Kidney (tissue), 14 donors: ENCODE measurements around the gene BMS1. TPM values are rescaled to one million over a fixed set of nuclear protein-coding genes. Genes with fewer than 3 reads are reported as not detected.
A peak's percentile ranks its signal among the peaks of the same experiment; 100 is the strongest.

ENCODE experiments used
- DNase-seq, 5 donors: peaks; one replicate each; pipeline ENCODE4 v3.0.0-alpha.2; 2013 to 2020
- FAIRE-seq: peaks from 2 replicates; lab custom pipeline; 2012; peaks lifted over from hg19 to GRCh38; lab: Jason Lieb, UNC
- H3K27ac ChIP-seq, 2 donors: one replicate each; pipeline ENCODE4 v1.7.0; 2013; ENCODE audit warnings: low read depth in 2 of 2, low read length in 2 of 2, inconsistent platforms in 1 of 2
- H3K27me3 ChIP-seq: one replicate; pipeline ENCODE4 v1.7.1; 2013; ENCODE audit warnings: low read length, inconsistent platforms; ENCODE audit not compliant: control insufficient read depth, insufficient read depth
- H3K36me3 ChIP-seq, 3 donors: one replicate each; pipeline versions ENCODE4 v1.7.0 to v1.7.1; 2013; ENCODE audit warnings: low read length in 3 of 3, control low read depth in 1 of 3, inconsistent platforms in 1 of 3; ENCODE audit not compliant: insufficient read depth in 3 of 3, control insufficient read depth in 2 of 3
- H3K4me1 ChIP-seq, 3 donors: one replicate each; pipeline versions ENCODE4 v1.7.0 to v1.7.1; 2013; ENCODE audit warnings: low read length in 3 of 3, inconsistent platforms in 1 of 3, low read depth in 1 of 3; ENCODE audit not compliant: control insufficient read depth in 2 of 3, insufficient read depth in 2 of 3
- H3K4me3 ChIP-seq, 3 donors: one replicate each; pipeline versions ENCODE4 v1.7.0 to v1.8.1; 2013; ENCODE audit warnings: low read length in 3 of 3, control low read depth in 1 of 3, inconsistent platforms in 1 of 3
- H3K9ac ChIP-seq, 3 donors: one replicate each; pipeline versions ENCODE4 v1.7.0 to v1.7.1; 2013; ENCODE audit warnings: low read length in 3 of 3, control low read depth in 1 of 3, inconsistent platforms in 1 of 3
- H3K9me3 ChIP-seq, 3 donors: one replicate each; pipeline versions ENCODE4 v1.7.0 to v1.7.1; 2013; ENCODE audit warnings: low read length in 3 of 3, control low read depth in 1 of 3, inconsistent platforms in 1 of 3; ENCODE audit not compliant: control insufficient read depth in 2 of 3, insufficient read depth in 1 of 3
- CTCF ChIP-seq: IDR thresholded peaks from 3 replicates; pipeline ENCODE4 v1.5.1; 2012; ENCODE audit warnings: mild to moderate bottlenecking, moderate library complexity, borderline replicate concordance; ENCODE audit not compliant: insufficient read depth; ENCODE audit errors: extremely low read depth
- intact Hi-C: fragments of 100-400 bp; cut with DNase I; formaldehyde crosslinking; loops from one replicate; pipeline ENCODE4 v1.11.1; 2022
- polyA plus RNA-seq: library from polyadenylated mRNA; stranded (reverse); fragments of 350-450 nt; fragmentation: Illumina TruSeq; extraction: RNeasy Lipid Tissue Mini Kit (QIAGEN cat#74804); gene quantifications from one replicate; pipeline ENCODE4 v1.2.3, GENCODE V29; 2014; ENCODE audit warnings: low read depth, low replicate concordance; ENCODE audit not compliant: insufficient read depth
- total RNA-seq: library from RNA; stranded (reverse); fragmentation: NEBNext Ultra II Directional; extraction: Animal tissue kit (Norgen Biotek cat#: 25700); gene quantifications from one replicate; pipeline ENCODE4 v1.2.1, GENCODE V29; 2021
- donor health status: control.
- donor health status: control.
- donor health status: control.
- donor health status: control.
- donor health status: control.
- donor health status: DM: yes; HTN: yes; CAD: no.
- donor health status: Normal renal cell carcinoma (clear cell type).

BMS1 gene
- total and polyA plus RNA-seq, 2 donors from 2014 or later = 6.0 to 14.1 TPM

GRCh38 chr10:42878821-42879195 is 96.2 kb downstream of the BMS1 start:
- no peak for TF ChIP-seq CTCF
- Histone ChIP-seq H3K27ac (no peak overlapping the region), H3K4me1 (peaks cover 0 to 5% (median 0%) of the 10 kb centered on the region in 3 donors), H3K27me3 (no peaks in the 10 kb centered on the region), H3K9me3 (peaks cover 0 to 12% (median 3%) of the 10 kb centered on the region in 3 donors), H3K4me3 (no peak overlapping the region), H3K9ac (no peak overlapping the region), H3K36me3 (no peaks in the 10 kb centered on the region)
- DNase-seq (no peak), FAIRE-seq (no peak)
- intact Hi-C loops = loop anchor here (10.0 kb wide), 1 partner anchor 206 kb away; no protein-coding TSS in a partner anchor

- Histone ChIP-seq H3K9ac (no peak overlapping the region), H3K36me3 (no peaks in the 10 kb centered on the region), H3K4me3 (no peak overlapping the region), H3K27me3 (no peaks in the 10 kb centered on the region), H3K4me1 (peaks cover 0 to 5% (median 0%) of the 10 kb centered on the region in 3 donors), H3K27ac (no peak overlapping the region), H3K9me3 (peaks cover 0 to 12% (median 3%) of the 10 kb centered on the region in 3 donors)
- FAIRE-seq = no peak
- TF ChIP-seq CTCF = no peak
- intact Hi-C loops = loop anchor here (10.0 kb wide), 1 partner anchor 205 kb away; no protein-coding TSS in a partner anchor
- DNase-seq = peak in 2 of 5 donors; percentile 12 to 53
Measured at GRCh38 chr10:42879380-42880254, 97.0 kb downstream of the BMS1 start.

- DNase-seq (peak in 1 of 5 donors; percentile 62), FAIRE-seq (no peak)
- TF ChIP-seq CTCF = no peak
- H3K4me3 ChIP-seq = no peak overlapping the region
- H3K27ac ChIP-seq = no peak overlapping the region
- peaks cover 0 to 12% (median 3%) of the 10 kb centered on the region in 3 donors for H3K9me3 ChIP-seq
- no peak overlapping the region for H3K9ac ChIP-seq
- H3K36me3 ChIP-seq = no peaks in the 10 kb centered on the region
- intact Hi-C loops = no loop called here
- H3K27me3 ChIP-seq = no peaks in the 10 kb centered on the region
- peaks cover 0 to 3% (median 0%) of the 10 kb centered on the region in 3 donors for H3K4me1 ChIP-seq
Measured at GRCh38 chr10:42880255-42880620, 97.6 kb downstream of the BMS1 start.
